D341Med (cell line): Measurements from ENCODE around the gene ZFPM1.
A peak's percentile ranks its signal among the peaks of the same experiment; 100 is the strongest.

ENCODE experiments used
- DNase-seq: peaks from one replicate; pipeline ENCODE4 v3.0.0; 2012; ENCODE audit warnings: low spot score

The ZFPM1 gene

GRCh38 chr16:88526906-88527185 lies 73.8 kb downstream of the ZFPM1 start:
- DNase-seq = no peak

DNA sequence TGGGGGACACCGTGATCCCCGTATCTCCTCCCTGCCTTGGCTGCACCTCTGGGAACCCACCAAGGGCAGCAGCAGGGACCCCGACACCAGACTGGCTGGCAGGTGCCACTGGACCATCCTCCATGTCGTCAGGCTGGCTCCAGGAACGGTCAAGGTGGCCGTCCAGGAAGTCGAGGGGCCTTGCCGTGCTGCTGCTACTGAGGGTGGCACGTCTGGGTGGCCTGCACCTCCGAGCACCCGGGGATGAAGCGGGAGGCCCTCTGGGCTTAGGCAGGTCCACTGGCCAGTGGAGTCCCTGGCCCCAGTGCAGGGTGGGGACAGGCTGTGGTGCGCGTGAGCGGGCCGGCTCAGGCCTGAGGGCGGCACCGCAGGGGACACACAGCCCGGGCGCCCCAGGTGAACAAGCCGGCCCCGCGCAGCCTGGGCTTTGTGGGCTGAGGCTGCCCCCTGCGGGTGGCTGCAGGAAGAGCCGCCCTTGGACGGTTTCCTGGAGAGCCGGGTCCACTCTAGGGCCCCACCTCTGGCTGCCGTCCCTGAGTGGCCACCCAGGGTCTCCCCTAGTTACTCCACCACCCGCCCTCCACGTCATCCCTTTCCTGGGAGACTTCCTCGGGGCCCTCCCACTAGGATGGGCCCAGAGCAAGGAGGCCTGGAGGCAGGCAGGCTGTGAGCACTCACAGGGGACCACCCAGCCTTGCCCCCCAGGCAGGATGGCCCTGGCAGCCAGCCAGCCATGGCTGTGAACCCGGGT lies 74.3 kb downstream of the ZFPM1 start:
- peak; percentile 87 for DNase-seq

DNA sequence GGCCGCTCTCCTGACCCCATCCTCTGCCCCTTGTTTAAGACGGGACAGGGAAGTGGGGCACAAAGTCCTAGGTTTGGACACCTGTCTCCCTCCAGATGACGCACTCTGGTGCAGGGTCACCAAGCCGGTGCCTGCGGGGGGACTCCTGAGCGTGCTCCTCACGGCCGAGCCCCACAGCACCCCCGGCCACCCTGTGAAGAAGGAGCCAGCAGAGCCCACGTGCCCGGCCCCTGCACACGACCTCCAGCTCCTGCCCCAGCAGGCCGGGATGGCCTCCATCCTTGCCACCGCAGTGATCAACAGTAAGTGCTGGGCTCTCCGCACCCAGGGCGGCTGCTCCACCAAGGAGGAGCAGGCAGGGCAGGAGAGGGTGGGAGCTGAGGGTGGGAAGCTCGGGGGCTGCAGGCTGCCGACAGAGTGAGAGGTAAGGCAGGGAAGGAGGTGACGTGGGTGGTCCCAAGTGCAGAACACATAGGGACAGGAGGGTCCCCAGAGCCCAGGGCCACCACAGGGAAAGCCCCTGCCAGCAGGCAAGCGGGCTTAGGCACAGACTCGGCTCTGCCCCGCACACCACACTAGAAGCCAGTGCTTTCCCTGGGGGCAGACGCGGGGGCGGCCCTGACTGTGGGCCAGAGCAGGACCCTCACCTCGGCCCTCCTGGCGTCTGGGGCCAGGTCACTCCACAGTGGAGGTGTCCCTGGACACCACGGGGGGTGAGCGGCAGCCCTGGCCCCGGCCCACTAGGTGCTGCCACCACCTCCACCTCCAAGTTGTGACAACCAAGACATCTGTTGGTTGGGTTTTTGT lies 75.1 kb downstream of the ZFPM1 start:
- no peak for DNase-seq

DNA sequence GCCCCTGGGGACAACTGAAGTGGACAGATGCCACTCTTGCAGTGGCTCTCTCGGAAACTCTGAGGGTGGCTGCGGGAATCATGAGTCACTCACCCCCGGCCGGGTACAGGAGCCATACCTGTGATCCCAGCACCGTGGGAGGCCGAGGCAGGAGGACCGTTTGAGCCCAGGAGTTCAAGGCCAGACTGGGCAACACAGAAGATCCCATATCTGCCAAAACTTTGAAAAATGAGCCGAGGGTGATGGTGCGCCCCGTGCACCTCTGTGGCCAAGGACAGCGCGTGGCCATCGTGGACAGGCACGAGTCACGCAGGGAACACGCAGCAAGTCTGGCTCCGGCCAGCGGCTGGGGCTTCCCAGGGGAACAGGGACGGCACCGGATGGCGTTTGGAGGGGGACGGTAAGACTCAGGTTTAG lies 75.8 kb downstream of the ZFPM1 start:
- DNase-seq = no peak

- no peak for DNase-seq
Observed at GRCh38 chr16:88529596-88529995, 76.5 kb downstream of the ZFPM1 start.

- no peak for DNase-seq
Observed at GRCh38 chr16:88530051-88530857, 77.2 kb downstream of the ZFPM1 start.

- no peak for DNase-seq
Observed at GRCh38 chr16:88530858-88531203, 77.8 kb downstream of the ZFPM1 start.

DNA sequence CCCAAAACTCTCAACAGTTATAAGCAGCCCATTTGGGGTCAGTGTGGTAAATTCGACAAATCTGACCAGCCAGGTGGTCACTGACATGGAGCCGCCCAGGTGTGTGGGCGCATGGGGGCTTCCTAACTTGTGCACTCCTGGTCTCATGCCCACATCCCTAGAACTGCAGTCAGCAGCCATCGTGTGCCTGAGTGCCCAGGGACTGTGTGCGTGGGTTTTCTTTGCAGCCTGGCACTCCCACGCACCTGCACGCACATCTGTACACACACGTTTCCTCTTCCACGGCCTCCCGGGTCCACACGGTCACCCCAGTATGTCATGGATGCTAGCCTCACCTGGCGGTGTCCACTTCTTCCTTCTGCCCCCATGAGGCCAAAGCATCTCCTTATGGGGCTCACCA lies 78.3 kb downstream of the ZFPM1 start:
- no peak for DNase-seq

- no peak for DNase-seq
Observed at GRCh38 chr16:88531931-88532433, 78.9 kb downstream of the ZFPM1 start.

GRCh38 chr16:88532434-88533241 lies 79.6 kb downstream of the ZFPM1 start:
- DNase-seq = no peak

DNA sequence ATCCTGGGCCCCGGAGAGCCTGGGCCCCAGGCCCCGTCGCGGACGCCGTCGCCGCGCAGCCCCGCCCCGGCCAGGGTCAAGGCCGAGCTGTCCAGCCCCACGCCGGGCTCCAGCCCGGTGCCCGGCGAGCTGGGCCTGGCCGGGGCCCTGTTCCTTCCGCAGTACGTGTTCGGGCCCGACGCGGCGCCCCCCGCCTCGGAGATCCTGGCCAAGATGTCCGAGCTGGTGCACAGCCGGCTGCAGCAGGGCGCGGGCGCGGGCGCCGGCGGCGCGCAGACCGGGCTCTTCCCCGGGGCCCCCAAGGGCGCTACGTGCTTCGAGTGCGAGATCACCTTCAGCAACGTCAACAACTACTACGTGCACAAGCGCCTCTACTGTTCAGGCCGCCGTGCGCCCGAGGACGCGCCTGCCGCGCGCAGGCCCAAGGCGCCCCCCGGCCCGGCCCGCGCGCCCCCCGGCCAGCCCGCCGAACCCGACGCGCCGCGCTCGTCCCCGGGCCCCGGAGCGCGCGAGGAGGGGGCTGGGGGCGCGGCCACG lies 80.4 kb downstream of the ZFPM1 start:
- no peak for DNase-seq

DNA sequence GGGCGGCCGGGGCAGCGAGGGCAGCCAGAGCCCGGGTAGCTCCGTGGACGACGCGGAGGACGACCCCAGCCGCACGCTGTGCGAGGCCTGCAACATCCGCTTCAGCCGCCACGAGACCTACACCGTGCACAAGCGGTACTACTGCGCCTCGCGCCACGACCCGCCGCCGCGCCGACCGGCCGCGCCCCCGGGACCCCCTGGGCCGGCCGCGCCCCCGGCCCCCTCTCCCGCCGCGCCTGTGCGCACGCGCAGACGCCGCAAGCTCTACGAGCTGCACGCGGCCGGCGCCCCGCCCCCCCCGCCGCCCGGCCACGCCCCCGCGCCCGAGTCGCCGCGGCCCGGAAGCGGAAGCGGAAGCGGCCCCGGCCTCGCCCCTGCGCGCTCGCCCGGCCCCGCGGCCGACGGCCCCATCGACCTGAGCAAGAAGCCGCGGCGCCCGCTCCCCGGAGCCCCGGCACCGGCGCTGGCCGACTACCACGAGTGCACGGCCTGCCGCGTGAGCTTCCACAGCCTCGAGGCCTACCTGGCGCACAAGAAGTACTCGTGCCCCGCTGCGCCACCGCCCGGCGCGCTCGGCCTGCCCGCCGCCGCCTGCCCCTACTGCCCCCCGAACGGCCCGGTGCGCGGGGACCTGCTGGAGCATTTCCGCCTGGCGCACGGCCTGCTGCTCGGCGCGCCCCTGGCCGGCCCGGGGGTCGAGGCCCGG lies 81.0 kb downstream of the ZFPM1 start:
- peak; percentile 98 for DNase-seq

DNA sequence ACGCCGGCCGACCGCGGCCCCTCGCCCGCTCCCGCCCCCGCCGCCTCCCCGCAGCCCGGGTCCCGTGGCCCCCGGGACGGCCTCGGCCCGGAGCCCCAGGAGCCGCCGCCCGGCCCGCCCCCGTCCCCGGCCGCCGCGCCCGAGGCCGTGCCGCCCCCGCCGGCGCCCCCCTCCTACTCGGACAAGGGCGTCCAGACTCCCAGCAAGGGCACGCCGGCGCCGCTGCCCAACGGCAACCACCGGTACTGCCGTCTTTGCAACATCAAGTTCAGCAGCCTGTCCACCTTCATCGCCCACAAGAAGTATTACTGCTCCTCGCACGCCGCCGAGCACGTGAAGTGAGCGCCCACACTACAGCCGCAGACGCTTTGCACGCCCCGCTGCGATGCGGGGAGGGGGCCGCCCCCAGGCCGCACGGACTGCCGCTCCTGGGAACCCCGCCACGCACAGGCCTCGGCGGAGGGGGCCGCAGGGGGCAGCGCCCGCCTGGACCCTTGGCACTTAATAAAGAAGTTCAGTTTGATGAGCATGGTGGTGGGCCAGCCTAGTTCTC lies 81.6 kb downstream of the ZFPM1 start:
- DNase-seq = no peak

DNA sequence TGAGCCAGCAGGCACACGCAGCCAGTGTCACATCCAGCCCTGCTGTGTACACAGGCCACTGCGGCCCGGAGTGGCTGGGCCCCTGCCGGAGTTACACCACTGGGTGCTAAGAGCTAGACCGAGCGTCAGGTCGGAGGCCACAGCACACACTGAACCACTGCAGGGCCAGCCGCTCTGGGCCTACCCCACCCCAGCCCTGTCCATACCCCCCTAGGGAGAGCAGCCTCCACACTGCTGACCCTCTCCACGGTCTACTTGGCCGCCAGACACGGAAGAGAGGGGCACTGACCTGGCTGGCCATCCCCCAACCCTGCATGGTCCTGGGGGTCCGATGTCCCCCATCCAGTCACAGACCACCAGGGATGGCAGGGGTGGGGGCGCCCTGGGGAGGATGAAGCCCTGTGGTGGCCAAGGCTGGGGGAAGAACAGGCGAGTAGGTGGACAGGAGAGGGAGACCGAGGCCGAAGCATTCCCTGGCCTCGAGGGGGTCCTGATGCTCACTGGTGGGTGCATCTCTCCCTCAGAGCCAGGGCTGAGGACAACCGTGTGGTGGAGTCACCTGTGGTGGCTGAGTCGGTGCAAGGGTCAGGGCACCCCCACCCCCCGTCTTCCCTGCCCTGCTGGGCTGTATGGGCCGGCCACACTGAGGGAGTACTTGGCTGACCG lies 82.2 kb downstream of the ZFPM1 start:
- DNase-seq = no peak

GRCh38 chr16:88535857-88536222 lies 82.8 kb downstream of the ZFPM1 start:
- no peak for DNase-seq

DNA sequence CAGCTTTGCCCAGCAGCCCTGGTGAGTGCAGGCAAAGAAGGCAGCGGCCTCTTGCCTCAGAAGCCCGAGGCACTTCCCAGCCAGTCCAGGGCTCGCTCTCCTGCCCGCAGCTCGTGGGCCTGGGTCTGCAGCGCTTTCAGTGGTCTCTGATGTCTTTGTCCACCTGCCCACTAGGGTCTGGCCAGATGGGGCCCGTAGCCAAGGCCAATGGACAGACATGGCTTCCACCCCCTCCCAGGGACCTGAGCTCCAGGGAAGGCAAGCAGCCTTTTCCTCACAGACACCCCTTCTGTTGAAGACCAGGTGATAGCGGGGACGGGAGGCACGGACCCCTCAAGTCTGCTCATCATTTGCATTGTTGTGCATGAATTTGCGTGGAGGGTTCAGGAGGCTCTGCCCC lies 83.4 kb downstream of the ZFPM1 start:
- DNase-seq = no peak

DNA sequence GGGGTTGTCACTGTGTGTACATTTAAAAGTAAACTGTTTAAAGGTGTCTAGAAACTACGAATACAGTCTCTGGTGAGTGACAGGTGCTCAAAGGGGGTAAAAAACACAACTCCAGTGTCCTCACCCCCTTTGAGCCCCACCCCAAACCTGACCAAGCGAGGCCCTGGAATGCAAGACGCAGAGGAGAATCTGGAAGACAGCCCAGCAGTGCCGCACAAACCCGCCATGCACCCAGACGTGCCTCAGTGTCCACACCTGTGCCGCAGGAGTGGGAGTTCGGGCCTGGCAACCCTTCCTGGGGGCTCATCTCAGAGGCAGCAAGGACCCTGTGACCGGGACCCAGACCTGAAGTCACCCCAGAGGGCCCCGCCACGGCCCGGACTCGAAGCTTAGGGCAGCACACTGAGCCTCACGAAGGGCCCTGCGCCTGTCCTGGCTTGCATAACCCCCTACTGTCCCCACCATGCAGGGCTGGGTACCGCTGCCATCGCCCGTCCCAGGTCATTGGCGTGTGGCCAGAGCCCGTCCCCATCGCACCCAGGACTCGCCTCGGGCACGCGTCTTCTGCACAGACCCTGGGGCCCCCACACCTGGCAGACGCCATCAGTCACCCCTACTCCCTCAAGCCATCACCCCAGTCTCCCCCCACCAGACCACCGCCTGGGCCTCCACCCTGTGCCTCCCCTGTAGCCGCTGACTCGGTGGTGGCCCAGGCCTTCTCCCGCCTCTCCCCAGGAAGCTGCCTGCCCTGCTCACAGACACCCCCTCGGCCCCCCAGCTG lies 84.1 kb downstream of the ZFPM1 start:
- no peak for DNase-seq

GRCh38 chr16:88537859-88538258 lies 84.8 kb downstream of the ZFPM1 start:
- DNase-seq = no peak

DNA sequence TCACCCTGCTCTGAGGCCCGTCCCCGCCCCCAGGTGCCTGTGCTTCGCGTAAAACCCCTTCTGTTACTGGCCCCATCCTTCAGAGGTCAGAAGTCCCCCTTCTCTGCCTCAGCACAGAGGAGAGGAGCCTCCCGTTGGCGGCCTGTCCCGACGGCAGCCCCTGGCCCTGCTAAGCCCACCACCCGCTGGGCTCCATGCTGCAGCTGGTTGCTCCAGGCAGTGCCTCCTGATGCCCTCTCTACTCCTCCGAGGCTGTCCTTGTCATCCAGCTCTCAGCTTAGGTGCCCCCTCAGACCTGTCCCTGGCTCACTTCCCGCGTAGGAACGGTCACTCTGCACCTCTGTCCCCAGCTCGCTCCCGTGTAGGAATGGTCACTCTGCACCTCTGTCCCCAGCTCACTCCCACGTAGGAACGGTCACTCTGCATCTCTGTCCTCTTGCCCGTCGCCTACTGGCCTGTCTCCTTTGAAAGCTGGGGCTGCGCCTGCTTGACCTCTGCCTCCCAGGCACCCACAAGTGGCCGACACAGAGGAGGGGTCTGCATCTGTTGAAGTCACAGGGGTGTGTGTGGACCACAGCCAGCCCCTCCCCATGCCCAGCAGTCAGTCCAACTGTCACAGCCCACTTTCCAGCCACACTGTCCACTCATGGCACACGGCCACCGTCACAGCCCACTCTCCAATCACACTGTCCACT lies 85.4 kb downstream of the ZFPM1 start:
- no peak for DNase-seq
